HG02852 (cell line): ENCODE results near the gene TSPAN3.
A peak's percentile ranks its signal among the peaks of the same experiment; 100 is the strongest.

Source experiments
- ATAC-seq: cut with Tn5 transposase; IDR thresholded peaks from one replicate; pipeline ENCODE4 v1.9.1; 2021; ENCODE audit warnings: mild to moderate bottlenecking, moderate library complexity; ENCODE audit not compliant: unreplicated experiment

TSPAN3 gene

GRCh38 chr15:77035584-77035983 lies 35.3 kb downstream of the TSPAN3 start:
- no peak for ATAC-seq

GRCh38 chr15:77034695-77035489 lies 36.0 kb downstream of the TSPAN3 start:
- ATAC-seq, result no peak

- ATAC-seq, result no peak
These were observed 36.9 kb downstream of the TSPAN3 start for GRCh38 chr15:77033729-77034671.

- ATAC-seq, result no peak
These were observed 37.5 kb downstream of the TSPAN3 start for GRCh38 chr15:77033417-77033728.

- no peak for ATAC-seq
These were observed 38.1 kb downstream of the TSPAN3 start for GRCh38 chr15:77032647-77033416.

- no peak for ATAC-seq
These were observed 38.8 kb downstream of the TSPAN3 start for GRCh38 chr15:77032052-77032646.

GRCh38 chr15:77031376-77032050 lies 39.4 kb downstream of the TSPAN3 start:
- ATAC-seq, result peak; percentile 47

GRCh38 chr15:77030928-77031375 lies 40.0 kb downstream of the TSPAN3 start:
- no peak for ATAC-seq

- no peak for ATAC-seq
These were observed 40.6 kb downstream of the TSPAN3 start for GRCh38 chr15:77030048-77030927.

- ATAC-seq, result no peak
These were observed 41.5 kb downstream of the TSPAN3 start for GRCh38 chr15:77029166-77030047.

GRCh38 chr15:77028451-77029165 lies 42.3 kb downstream of the TSPAN3 start:
- no peak for ATAC-seq

GRCh38 chr15:77027697-77028450 lies 43.0 kb downstream of the TSPAN3 start:
- no peak for ATAC-seq

- ATAC-seq, result no peak
These were observed 43.7 kb downstream of the TSPAN3 start for GRCh38 chr15:77027111-77027696.

GRCh38 chr15:77026501-77027110 lies 44.3 kb downstream of the TSPAN3 start:
- no peak for ATAC-seq

GRCh38 chr15:77025941-77026411 lies 44.9 kb downstream of the TSPAN3 start:
- no peak for ATAC-seq
